ENCODE data around the gene TNIK.
"Not testable (repeated sequence)": the region's sequence is repeated elsewhere in the genome, so short reads cannot be mapped to it uniquely, and the experiment has no call there.

TNIK gene

DNA sequence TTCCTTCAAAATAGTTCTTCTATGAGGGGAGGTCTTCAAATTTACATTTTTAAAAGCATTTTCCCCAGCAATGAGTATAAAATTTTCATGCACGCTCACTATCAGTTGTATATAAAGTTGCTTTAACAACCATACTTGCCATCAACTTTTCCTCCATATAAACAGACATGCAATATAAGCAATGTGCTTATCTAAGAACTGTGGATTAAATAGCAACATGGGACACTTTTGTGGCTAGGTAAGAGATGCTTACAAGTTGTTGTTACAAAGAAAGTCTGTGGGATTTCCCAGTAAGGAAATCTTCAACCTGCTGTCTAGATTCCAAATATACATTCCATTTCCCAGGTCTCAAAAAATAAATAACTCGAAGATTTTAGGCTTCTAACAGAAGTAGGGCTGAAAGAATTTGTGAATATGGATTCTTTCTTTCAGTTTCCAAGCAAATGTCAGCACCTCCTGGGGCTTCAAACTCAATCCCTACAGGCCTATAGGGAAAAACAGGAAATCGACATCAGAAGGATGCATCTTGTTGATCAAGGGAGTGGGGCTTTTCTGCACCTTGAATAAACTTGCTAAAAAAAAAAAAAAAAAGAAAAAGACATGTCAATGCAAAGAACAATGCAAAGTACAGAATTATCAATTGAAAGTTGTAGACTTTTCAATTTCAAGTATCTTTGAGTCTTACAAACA is 16.1 kb downstream of the TNIK start:
- DNase-seq = no peak

DNA sequence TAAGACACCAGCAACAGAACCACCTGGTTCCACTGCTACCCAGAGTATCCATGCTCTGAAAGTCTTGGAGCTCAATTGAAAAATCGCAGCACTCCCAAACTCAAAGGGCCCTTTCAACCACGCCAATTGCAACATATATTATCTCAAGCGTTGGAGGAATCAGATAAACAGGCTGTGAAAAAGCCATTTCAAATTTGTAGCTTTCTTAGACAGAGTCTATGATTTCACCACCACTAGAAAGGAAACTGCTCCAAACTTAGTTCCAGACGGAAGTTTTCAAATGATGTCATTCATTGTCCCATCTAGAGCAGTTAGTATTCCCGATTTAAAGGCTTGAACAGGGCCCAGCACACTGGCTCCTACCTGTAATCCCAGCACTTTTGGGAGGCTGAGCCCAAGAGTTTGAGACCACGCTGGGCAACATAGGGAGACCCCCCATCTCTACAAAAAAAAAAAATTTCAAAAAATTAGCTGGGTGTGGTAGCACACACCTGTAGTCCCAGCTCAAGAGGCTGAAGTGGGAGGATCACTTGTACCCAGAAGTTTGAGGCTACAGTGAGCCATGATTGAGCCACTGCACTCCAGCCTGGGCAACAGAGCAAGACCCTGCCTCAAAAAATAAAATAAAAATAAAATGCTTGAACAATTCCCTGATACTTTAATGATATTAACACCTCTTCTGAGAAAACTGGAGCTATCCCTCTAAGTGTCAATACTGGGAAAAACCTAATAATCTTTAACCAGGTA is 16.8 kb downstream of the TNIK start:
- DNase-seq = no peak

DNA sequence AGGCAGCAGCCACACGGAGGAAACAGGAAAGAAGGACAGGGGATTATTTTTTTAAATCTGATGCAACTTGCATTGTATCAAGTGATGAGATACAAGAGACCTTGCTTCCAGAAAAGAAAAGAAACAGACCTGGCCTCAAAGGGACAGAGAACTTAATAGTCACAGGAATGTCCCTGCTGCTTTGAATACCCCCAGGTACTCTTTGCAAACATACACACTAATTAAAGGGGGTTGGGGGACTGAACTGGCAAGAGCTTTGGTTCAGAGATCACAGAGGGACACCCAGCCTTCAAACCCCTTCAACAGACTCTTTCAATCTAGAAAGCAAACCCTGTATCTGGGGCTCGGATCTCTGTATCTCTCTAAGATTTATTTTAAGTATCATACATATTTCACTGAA is 18.0 kb downstream of the TNIK start:
- no peak for DNase-seq

DNA sequence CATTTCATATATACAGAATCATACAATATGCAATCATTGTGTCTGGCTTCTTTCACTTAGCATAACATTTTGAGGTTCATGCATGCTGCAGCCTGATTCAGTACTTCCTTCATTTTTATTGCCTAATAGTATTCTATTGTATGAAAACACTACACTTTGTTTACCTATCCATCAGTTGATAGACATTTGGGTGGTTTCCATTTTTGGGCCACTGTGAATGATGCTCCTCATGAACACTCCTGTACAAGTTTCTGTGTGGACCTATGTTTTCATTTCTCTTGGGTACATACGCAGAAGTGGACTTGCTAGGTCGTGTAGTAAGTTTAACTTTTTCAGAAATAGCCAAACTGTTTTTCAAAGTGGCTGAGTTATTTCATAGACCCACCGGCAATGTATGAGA is 18.8 kb downstream of the TNIK start:
- no peak for DNase-seq

DNA sequence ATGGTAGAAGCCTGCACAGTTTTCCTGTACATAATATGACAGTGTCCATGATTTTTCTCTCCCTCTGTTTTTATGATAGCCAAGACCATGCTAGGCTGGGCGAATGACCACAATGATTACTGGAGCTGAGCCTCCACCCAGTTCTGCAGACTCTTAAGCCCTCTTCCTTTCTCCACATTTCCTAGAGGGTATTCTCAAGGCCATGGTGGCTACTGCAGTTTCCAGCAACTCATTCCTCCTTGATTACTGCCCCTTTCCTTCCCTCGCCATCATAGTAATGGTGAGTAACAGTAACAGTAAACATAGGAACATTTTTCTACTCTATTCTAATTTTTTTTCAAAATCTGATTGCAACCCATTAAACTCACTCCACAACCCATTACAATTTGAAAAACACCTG is 20.2 kb downstream of the TNIK start:
- no peak for DNase-seq

DNA sequence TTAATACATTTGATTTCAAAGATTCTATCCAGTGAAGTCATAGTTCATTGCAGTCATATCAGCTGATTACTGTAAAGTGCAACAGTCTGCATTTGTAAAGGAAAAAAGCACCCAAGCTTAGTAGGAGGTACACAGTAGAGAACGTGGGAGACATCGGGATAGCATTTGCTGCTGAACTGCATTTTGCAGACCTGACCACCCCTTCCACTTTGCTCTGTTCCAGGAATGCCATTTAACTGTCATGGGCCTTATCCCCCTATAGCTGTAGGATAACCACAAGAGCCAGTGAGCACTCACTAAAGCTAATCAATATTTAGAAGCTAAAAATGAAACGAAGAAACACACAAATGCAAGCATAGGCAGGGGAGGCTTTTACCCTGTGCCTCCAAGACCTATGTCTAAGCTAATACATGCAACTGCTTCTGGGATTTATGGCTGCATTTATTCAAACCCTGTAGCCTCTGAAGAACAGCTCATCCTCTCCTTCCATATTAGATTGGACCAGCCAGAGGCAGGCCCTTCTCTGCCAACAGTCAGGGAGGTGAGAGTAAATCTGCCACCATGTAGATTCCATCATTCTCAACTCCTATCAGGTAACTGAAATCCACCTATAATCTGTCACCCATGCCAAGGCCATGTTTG is 23.0 kb downstream of the TNIK start:
- DNase-seq = no peak

DNA sequence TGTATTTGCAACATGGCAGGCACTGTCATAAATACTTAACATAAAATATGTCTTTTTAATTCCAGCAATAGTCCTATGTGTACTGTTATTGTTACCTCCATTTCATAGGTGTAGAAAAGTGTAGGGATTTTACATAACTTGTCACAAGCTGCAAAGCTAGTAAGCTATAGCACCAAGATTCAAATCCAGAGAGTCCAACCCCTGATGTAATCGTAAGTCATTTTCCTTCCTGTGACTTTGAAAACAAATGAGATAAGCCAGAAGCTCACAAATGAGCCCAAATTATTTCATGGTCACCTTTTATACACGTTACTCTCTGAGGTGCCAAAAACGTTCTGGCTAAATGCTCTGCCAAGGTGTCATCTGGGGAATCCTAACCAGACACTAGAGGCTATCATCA is 23.8 kb downstream of the TNIK start:
- DNase-seq = no peak

DNA sequence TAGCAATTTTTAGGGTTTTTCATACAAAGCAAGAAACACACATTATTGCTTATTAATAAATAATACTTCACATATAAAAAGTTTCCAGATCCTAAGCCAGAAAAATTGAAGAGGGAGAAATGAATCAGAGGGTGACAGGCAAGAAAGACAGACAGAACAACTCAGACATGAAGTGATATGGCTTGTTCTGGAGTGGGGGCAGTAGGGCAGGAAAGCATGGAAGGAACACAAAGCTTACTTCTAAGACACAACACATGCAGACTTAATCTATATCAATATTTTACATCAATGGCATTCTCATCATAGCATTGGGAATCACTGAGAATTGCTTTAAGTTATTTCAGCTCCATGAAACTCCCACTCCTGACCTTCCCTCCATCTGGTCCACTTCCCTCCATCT is 24.4 kb downstream of the TNIK start:
- no peak for DNase-seq

DNA sequence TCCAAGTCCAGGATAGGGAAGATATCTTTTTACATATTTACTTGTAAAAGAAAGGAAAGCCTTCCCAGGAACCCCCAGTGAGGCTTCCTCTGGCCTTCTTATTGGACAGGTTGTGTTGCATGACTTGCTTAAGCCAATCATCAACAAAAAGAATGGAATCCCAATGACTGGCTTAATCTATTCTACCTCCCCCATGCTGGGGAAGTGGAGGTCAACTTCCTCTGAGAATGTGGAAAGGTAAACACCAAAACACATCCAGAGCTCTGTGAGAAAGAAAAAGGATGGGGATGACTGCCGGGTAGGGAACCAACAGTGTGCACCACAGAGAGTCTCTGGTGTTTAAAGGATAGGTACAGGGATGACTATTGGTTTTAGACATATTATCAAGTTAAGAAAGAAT is 25.1 kb downstream of the TNIK start:
- DNase-seq = no peak

DNA sequence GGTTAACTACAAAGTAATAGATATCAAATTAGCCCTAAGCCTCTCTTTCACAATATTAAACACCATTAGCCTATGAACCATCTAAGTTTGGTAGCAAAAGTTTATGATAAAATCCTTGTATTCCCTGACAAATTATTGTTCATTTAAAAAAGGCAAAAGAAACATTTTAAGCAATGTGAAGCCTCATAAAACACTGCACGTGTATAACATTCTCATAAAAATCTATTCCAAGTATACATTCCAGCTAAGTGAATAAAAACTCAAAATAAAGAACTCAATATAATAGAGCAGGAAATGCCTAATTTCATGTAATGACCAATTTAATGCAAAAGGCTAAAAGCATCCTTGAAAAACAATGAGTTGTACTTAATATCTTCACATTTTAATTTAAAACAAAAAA is 27.7 kb downstream of the TNIK start:
- DNase-seq = no peak

DNA sequence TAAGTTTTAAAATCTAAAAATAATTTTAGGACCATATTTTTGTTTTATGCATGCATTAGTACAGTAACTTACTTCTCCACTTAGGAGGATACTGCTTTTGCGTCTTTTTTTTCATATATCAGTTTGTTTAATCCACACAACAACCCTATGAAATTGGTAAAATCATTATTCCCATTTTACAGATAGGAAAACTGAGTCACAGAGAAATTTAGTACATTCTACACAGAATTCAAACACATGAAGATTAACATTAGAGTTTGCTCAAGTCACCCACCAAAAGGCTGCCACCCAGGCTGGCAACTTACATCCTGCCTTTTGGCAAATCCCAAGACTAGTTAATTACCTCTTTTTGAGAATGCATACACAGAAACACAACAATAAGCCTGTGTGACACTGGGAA is 28.7 kb downstream of the TNIK start:
- DNase-seq = no peak

DNA sequence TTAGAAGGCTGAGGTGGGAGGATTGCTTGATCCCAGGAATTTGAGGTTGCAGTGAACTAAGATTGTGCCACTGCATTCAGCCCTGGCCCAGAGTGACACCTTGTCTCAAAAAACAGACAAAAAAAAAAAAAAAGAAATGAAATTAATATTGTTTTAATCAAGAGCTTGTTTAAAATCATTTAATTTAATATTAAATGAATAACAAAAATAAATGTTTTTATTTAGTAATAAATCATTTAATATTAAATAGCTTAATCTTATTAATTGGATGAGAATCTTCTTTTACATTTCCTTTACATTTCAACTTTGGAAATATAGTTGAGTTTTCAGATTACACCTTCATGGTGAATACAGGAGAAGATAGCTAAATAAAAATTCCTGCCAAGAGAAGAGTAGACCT is 29.7 kb downstream of the TNIK start:
- no peak for DNase-seq

DNA sequence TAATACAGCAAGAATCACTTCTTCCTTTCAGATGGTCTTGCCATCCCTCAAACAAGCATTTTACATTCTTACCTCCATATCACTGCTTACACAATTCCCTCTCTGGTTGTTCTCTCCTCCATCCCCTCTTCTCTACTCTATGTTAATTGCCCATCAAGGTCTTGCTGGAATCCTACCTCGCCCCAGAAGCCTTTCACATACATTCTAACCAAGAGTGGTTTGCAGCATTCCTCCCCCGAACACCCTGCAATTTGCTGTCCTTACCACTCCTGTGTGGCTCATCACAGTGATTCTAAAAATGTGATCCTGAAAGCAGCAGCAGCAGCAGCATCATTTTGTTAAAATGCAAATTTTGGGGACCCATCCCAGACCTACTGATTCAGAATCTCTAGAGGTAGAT is 30.6 kb downstream of the TNIK start:
- no peak for DNase-seq

DNA sequence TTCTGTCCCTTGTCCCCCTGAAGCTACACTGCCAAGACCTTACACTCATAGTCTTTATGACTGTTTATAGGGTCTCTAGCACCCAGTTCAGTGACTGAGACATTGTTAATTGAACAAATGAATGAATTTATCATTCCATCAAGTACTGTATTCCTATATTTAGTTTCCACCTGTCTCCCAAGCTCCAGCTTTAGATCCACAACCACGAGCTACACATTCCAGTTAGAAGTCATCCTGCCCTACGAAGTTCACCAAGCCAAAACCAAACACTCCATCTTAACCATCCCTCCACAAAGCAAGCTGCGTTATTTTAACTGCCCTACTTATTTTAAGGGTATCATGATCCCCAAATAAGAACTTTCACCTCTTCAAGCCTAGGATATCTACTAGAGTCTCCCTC is 31.3 kb downstream of the TNIK start:
- DNase-seq = no peak

DNA sequence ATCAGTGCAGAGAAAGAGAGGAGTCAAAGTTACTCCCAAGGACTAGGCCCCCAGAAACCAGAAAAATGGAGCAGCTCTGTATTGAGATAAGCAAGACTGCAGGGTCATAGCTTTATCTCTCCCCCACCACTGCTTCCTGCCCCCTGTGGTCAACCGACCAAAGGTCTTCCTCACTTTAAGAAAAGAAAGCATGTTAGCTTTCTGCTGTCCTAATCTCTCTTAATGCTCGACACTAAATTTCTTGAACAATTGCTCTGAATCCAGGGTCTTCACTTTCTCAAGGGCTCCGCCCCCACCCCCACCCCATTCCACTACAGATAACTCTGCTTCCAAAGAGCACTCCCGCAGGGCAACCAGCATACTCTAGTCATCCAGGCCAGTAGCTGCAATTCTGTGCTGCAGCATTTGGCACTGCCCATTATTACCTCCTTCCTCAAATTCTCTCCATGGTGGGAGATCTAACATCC is 31.9 kb downstream of the TNIK start:
- DNase-seq = no peak

DNA sequence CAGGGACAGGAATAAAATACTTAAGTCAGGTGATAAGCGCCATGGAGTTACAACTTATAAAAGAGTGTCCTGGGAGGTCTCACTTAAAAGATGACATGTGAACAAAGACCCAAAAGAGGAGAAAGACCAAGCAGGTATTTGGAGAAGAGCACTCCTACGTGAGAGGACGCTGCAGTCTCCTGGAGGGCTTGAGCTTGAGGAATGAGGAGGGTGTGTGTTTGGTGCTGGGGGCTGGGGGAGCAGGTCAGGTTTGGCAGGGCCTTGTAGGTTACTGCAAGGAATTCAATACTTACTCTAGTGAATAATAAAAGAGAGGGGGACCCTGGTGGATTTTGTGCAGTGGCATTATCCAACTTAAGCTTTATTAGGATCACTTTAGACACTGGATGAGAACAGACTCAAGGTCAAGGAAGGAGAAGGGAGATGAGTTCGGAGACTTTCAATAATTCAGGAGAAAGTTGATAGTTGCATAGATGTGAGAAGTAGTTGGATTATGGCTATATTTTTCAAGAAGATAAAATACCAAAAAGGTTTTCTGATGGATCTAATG is 32.4 kb downstream of the TNIK start:
- no peak for DNase-seq

DNA sequence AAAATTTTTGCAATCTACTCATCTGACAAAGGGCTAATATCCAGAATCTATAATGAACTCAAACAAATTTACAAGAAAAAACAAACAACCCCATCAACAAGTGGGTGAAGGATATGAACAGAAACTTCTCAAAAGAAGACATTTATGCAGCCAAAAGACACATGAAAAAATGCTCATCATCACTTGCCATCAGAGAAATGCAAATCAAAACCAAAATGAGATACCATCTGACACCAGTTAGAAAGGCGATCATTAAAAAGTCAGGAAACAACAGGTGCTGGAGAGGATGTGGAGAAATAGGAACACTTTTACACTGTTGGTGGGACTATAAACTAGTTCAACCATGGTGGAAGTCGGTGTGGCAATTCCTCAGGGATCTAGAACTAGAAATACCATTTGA is 36.1 kb downstream of the TNIK start:
- DNase-seq = not testable (repeated sequence)

DNA sequence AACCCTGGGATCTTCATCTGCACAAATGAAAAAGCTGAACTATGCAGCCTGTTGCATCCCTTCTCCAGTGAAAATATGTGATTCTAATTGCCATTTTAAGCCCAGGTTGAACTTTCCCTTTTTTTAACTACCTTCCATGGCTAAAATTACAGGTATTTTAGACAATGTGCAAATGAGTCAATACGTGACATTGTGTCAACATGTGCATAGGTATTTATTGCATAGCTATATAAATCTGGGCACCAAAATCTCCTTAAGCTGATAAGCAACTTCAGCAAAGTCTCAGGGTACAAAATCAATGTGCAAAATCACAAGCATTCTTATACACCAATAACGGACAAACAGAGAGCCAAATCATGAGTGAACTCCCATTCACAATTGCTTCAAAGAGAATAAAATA is 37.4 kb downstream of the TNIK start:
- not testable (repeated sequence) for DNase-seq

DNA sequence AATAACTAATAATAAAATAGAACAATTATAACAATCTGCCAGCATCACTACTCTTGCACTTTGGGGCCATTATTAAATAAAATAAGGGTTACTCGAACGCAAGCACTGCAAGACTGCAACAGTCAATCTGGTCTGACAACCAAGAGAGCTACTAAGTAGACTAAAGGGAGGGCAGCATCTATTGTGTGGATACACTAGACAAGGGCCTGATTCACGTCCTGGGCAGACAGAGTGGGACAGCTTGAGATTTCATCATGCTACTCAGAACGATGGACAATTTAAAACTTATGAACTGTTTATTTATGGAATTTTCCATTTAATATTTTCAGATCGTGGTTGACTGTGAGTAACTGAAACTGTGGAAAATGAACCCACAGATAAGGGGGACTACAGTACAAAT is 39.5 kb downstream of the TNIK start:
- no peak for DNase-seq

DNA sequence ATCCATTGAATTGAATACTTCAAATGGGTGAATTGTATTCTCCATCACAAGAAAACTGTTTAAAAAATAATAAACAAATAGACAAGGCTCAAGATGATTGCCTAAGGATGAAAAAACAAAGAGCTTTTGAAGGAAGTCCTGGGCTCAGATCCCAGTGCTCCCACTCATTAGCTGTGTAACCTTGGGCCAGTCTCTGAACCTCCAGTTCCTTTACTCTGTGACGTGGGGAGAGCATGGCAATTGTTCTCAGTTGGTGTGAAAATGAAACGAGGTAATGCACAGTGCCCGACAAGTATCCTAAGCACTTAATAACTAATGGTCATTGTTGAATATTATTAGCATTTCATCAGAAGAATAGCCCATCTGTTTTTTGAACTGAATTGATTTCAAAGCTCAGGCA is 40.7 kb downstream of the TNIK start:
- DNase-seq = no peak

DNA sequence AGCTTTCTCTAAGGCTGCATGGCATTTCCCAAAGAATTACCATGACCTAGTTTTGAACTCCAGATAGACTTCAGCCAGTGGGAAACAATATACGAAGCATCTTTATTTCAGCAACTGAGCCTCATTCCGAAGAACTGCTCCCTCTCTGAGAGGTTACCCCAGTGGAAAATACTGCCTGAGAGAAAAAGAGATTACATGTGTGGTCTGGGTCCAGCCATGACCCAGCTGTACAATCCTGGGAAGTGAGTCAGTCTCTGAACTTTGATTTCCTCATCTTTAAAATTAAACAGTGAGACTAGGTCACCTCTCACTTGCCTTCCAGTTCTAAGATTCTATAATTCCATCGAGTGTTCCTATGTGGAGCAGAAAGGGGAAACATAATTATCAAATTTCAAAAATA is 42.4 kb downstream of the TNIK start:
- no peak for DNase-seq

DNA sequence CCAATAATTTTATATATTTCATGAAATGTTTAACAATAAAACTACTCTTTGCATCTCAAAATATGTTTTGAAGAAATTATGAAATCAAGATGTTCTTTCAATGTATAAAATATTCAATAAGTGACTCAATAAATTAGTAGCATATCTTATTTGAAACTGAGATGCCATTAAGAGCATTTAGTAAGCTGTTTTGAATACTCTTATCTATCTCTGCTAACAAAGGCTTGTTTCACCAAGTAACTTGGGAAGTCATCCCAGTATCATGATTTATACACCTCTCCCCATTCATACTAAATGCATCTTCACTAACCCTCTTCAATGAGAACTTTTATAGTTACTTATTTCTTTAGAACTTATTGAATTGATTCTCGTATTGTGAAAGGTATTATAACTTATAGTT is 43.1 kb downstream of the TNIK start:
- DNase-seq = no peak

DNA sequence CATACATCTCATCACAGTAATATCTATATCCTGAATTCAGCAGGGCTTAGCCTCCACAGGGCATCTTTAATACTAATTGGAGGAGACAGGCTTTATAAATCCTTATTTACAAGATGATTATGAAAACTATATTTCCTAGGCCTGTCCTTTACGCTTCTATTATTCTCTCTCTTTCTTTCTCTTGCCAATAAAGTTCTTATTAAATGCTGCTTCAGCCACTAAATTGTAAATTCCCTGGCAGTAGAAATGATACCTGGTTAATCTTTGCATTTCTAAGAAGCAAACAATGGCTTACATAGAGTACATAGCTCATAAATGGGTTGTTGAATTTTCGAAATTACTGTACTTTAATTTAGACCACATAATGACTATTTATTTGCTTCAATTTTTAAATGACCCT is 43.5 kb downstream of the TNIK start:
- no peak for DNase-seq

DNA sequence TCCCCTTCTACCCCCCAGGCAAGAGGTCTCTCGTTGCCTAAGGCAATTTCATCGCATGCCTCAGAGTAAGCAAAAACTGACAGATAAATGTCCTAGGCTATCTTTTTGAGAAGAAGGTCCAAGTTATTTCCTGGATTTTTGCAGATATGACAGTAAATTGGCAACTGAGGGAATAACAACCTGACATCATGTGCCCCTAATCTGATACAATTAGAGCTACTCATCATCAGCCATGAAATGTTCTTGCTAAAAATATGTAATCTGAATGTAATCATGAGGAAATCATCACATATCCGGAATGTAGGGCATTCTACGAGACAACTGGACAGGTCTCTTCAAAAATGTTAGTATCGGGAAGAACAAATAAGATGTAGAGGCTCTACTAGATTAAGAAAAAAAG is 44.1 kb downstream of the TNIK start:
- no peak for DNase-seq
